Measurements from ENCODE around the gene NDUFS6. TPM values are rescaled to one million over a fixed set of nuclear protein-coding genes. Genes with fewer than 3 reads are reported as not detected.

Gene NDUFS6
- total and polyA plus RNA-seq, 3 donors from 2014 or later: 54.9 to 59.3 (median 58.7) TPM

DNA sequence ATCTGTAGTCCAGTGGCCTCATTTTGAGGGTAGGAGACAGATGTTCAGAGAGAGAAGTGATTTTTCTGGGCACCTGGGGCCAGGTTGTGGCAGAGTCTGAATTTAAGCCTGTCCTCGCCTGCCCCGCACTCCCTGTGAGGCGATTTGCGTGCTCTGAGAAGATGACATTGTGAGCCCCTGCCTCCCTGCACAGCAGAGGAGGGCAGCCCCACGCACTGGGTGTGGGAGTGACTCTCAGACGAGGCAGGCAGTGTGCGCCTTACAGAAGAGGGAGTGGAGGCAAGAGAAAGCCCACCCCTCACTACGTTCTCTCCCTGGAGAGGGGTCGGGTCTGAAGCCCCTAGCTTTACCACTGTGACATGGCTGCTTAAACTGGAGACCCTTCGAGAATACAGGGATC, 45.8 kb downstream of the NDUFS6 start:
- Histone ChIP-seq H3K9me3 (no peaks in the 10 kb centered on the region), H3K4me3 (no peak overlapping the region), H3K36me3 (ENCODE audit: low read depth, missing control alignments) (no peaks in the 10 kb centered on the region), H3K27me3 (no peaks in the 10 kb centered on the region), H3K27ac (no peak overlapping the region), H3K4me1 (no peaks in the 10 kb centered on the region)
- intact Hi-C loops (cut with DNase I; ENCODE audit: low total_unique reads): no loop called here
- no peak for TF ChIP-seq CTCF (IDR thresholded peaks at IDR 0.05)
- TF ChIP-seq POLR2A (IDR thresholded peaks at IDR 0.05): no peak
- DNase-seq: no peak
- 36 to 49% methylated on average over 10 of the region's 10 CpGs for WGBS, 2 donors

GRCh38 chr5:1847611-1848010, 46.4 kb downstream of the NDUFS6 start:
- H3K4me3 ChIP-seq: no peak overlapping the region
- intact Hi-C loops (cut with DNase I; ENCODE audit: low total_unique reads): no loop called here
- H3K27ac ChIP-seq: no peak overlapping the region
- H3K4me1 ChIP-seq: no peaks in the 10 kb centered on the region
- DNase-seq: no peak
- TF ChIP-seq CTCF (IDR thresholded peaks at IDR 0.05) (no peak), POLR2A (IDR thresholded peaks at IDR 0.05) (no peak)
- no peaks in the 10 kb centered on the region for H3K9me3 ChIP-seq
- H3K36me3 ChIP-seq (ENCODE audit: low read depth, missing control alignments): no peaks in the 10 kb centered on the region
- WGBS, 2 donors: 68 to 69% methylated on average over 8 to 9 of the region's 9 CpGs
- no peaks in the 10 kb centered on the region for H3K27me3 ChIP-seq

DNA sequence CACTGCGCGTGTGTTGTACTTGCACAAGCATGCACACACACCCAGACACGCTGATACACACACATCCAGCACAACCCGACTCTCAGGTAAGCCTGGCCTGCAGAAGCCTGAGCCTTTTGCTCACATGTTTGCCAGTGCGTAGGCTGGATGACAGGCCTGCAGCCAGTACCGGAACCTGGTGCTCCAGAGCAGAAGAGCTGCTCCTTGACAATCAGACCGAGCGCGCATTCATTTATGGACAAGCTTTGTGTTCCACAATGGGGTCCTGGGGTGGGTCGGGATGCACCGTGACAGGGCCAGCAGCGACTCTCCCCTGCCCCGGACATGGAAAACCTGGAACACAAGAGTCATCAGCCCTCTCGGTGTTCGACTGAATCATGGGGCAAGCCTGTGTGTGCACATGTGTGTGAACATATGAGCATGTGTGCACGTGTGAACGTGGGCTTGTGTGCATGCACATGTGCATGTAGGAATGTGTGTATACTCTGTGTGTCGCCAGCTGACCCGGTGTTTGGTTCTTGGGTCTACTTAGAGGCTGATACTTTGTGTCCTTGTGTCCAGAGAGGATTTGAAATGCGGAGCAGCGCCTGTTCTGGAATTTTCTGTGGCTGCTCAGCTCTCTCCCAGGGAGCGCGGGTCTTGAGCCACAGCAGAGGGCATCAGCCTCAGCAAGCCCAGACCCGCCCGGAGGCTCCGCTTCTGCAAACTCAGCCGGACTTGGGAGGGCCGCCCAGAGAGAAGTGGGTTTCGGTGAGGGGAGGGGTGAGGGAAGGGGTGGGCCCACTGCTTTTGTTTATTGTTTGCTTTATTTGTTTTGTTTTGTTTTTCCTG, 49.3 kb downstream of the NDUFS6 start:
- Histone ChIP-seq H3K9me3 (no peaks in the 10 kb centered on the region), H3K36me3 (ENCODE audit: low read depth, missing control alignments) (no peaks in the 10 kb centered on the region), H3K27ac (no peak overlapping the region), H3K27me3 (no peaks in the 10 kb centered on the region), H3K4me3 (peak overlapping the region in 1 of 2 donors; percentile 47), H3K4me1 (no peaks in the 10 kb centered on the region)
- intact Hi-C loops (cut with DNase I; ENCODE audit: low total_unique reads): no loop called here
- WGBS, 2 donors: 40 to 64% methylated on average over 22 to 29 of the region's 29 CpGs
- TF ChIP-seq POLR2A (IDR thresholded peaks at IDR 0.05) (no peak), CTCF (IDR thresholded peaks at IDR 0.05) (no peak)
- DNase-seq: no peak

DNA sequence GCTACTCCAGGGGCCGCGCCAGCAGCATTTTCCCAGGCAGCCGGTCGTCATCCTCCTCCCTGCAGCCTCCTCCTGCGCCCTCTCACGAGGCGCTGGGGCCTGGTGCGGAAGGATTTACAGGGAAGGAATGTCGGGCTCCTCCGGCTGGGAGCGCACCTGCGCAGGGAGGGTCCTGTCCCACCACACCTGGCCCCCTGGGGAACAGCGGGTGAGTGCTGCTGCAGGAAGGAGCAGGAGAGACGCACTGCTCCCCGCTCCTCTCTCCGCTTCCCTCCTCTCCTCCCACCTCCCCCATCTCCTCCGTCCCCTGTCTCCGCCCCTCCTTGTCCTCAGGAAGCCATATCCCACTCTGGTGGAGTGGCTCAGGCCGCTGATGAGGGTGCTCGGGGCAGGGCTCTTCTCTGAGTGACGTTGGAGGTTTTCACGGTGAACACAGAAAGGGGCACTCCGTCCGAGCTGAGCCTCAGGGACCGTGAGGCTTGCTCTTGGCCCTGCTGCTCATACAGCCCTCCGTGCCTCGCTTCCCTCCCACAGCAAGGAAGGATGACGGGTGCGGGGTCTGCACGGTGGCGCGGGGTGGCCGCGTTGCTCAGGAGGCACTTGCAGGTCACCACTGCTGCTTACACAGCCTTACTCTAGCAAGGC, 50.2 kb downstream of the NDUFS6 start:
- intact Hi-C loops (cut with DNase I; ENCODE audit: low total_unique reads): no loop called here
- TF ChIP-seq POLR2A (IDR thresholded peaks at IDR 0.05) (no peak), CTCF (IDR thresholded peaks at IDR 0.05) (no peak)
- no peaks in the 10 kb centered on the region for H3K36me3 ChIP-seq (ENCODE audit: low read depth, missing control alignments)
- WGBS, 2 donors: 0 to 3% methylated on average over 17 to 34 of the region's 34 CpGs
- no peaks in the 10 kb centered on the region for H3K27me3 ChIP-seq
- no peaks in the 10 kb centered on the region for H3K9me3 ChIP-seq
- DNase-seq: no peak
- no peaks in the 10 kb centered on the region for H3K4me1 ChIP-seq
- H3K27ac ChIP-seq: no peak overlapping the region
- H3K4me3 ChIP-seq: peak overlapping the region in 1 of 2 donors; percentile 47

Data from testis (tissue), 3 donors.